Mammary epithelial cell (primary cell): ENCODE results near the gene ANKS1B.

Experiments
- CTCF ChIP-seq, 2 donors: IDR thresholded peaks in 1 of 2; conservative IDR thresholded peaks in 1 of 2; 2 replicates each; pipeline ENCODE4 v1.5.1; 2011 to 2012; ENCODE audit warnings: inconsistent platforms in 2 of 2, low read length in 2 of 2, mild to moderate bottlenecking in 2 of 2, control low read depth in 1 of 2, low read depth in 1 of 2; ENCODE audit not compliant: insufficient read depth in 1 of 2; ENCODE audit errors: extremely low read depth in 1 of 2
- EZH2 ChIP-seq: IDR thresholded peaks from 2 replicates; pipeline ENCODE4 v1.6.1; 2012; ENCODE audit warnings: low read length, inconsistent platforms, borderline replicate concordance

GRCh38 chr12:99170037-99170436 lies 814.7 kb downstream of the ANKS1B start:
- no peak for TF ChIP-seq EZH2
- no peak for TF ChIP-seq CTCF (conservative IDR thresholded peaks at IDR 0.05 in 1 of 2, IDR thresholded peaks at IDR 0.05 in 1 of 2; ENCODE audit: extremely low read depth in 1 of 2, insufficient read depth in 1 of 2, low read depth in 1 of 2, low read length in 2 of 2)
